Suprapubic skin (tissue), 4 donors: Measurements from ENCODE around the gene THSD7B. TPM values are rescaled to one million over a fixed set of nuclear protein-coding genes. Genes with fewer than 3 reads are reported as not detected.

Experiments
- DNase-seq, 2 donors: peaks; one replicate each; pipeline ENCODE4 v3.0.0-alpha.2; 2019; ENCODE audit warnings: low spot score in 2 of 2
- H3K27ac ChIP-seq: fragments of 200-600 bp; sonication (generic); one replicate; pipeline ENCODE4 v1.5.1; 2019
- H3K27me3 ChIP-seq: fragments of 200-600 bp; sonication (generic); one replicate; pipeline ENCODE4 v1.5.1; 2019
- H3K36me3 ChIP-seq: fragments of 200-600 bp; sonication (generic); one replicate; pipeline ENCODE4 v1.5.1; 2019
- H3K4me1 ChIP-seq: fragments of 200-600 bp; sonication (generic); one replicate; pipeline ENCODE4 v1.5.1; 2019
- H3K4me3 ChIP-seq: fragments of 200-600 bp; sonication (generic); one replicate; pipeline ENCODE4 v1.5.1; 2019; ENCODE audit warnings: mild to moderate bottlenecking
- H3K9me3 ChIP-seq: fragments of 200-600 bp; sonication (generic); one replicate; pipeline ENCODE4 v1.5.1; 2019
- EP300 ChIP-seq: sonication (generic); formaldehyde crosslinking; IDR thresholded peaks from one replicate; pipeline ENCODE4 v1.6.1; 2017; ENCODE audit warnings: antibody characterized with exemption
- POLR2A ChIP-seq, 2 donors: fragments of 450-650 bp; IDR thresholded peaks; one replicate each; pipeline ENCODE4 v1.6.1; 2017; ENCODE audit warnings: antibody characterized with exemption in 2 of 2, mild to moderate bottlenecking in 2 of 2, moderate library complexity in 2 of 2
- POLR2AphosphoS5 ChIP-seq, 3 donors: sonication (generic); formaldehyde crosslinking; IDR thresholded peaks; one replicate each; pipeline ENCODE4 v1.6.1; 2017; ENCODE audit warnings: antibody characterized with exemption in 3 of 3
- WGBS: methylation state at CpG from one replicate; pipeline ENCODE4 v1.1.5; 2018; 5-methylcytosine and 5-hydroxymethylcytosine counted together
- total RNA-seq, 4 donors: library from RNA; depleted of rRNA; stranded (reverse); fragments of >200 nt; gene quantifications; one replicate each; pipeline ENCODE4 v1.1.0, GENCODE V29; 2016
- TF ChIP-seq, protein P1 (sequence below), 2 donors: fragments of 200-600 bp in 1 of 2; fragments of 450-650 bp in 1 of 2; sonication (generic) in 1 of 2; IDR thresholded peaks; one replicate each; pipeline ENCODE4 v1.5.1; 2016 to 2019; ENCODE audit warnings: antibody characterized with exemption in 2 of 2, mild to moderate bottlenecking in 1 of 2, moderate library complexity in 1 of 2

THSD7B gene
- total RNA-seq, 4 donors from 2014 or later = 0.18 to 1.1 (median 0.34) TPM; not detected in 1

DNA sequence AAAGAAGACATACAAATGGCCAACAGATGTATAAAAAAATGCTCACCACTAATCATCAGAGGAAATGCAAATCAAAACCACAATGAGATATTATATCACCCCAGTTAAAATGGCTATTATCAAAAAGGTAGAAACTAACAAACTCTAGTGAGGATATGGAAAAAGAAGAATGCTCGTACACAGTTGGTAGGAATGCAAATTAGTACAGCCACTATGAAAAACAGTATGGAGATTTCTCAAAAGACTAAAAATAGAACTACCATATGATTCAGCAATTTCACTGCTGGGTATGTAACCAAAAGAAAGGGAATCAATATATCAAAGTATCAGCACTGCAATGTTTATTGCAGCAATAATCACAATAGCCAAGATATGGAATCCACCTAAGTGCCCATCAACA lies 679.6 kb downstream of the THSD7B start:
- H3K4me1 ChIP-seq = no peaks in the 10 kb centered on the region
- H3K4me3 ChIP-seq = no peak overlapping the region
- TF ChIP-seq EP300 = no peak
- TF ChIP-seq POLR2AphosphoS5 (IDR thresholded peaks at IDR 0.05) = no peak
- TF ChIP-seq POLR2A (IDR thresholded peaks at IDR 0.05) = no peak
- TF ChIP-seq, protein P1, sequence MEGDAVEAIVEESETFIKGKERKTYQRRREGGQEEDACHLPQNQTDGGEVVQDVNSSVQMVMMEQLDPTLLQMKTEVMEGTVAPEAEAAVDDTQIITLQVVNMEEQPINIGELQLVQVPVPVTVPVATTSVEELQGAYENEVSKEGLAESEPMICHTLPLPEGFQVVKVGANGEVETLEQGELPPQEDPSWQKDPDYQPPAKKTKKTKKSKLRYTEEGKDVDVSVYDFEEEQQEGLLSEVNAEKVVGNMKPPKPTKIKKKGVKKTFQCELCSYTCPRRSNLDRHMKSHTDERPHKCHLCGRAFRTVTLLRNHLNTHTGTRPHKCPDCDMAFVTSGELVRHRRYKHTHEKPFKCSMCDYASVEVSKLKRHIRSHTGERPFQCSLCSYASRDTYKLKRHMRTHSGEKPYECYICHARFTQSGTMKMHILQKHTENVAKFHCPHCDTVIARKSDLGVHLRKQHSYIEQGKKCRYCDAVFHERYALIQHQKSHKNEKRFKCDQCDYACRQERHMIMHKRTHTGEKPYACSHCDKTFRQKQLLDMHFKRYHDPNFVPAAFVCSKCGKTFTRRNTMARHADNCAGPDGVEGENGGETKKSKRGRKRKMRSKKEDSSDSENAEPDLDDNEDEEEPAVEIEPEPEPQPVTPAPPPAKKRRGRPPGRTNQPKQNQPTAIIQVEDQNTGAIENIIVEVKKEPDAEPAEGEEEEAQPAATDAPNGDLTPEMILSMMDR (IDR thresholded peaks at IDR 0.05) = no peak
- no peak overlapping the region for H3K27ac ChIP-seq
- no peaks in the 10 kb centered on the region for H3K36me3 ChIP-seq
- DNase-seq = no peak
- no peaks in the 10 kb centered on the region for H3K27me3 ChIP-seq
- H3K9me3 ChIP-seq = no peaks in the 10 kb centered on the region
- WGBS = 64% methylated on average over 1 of the region's 1 CpG

DNA sequence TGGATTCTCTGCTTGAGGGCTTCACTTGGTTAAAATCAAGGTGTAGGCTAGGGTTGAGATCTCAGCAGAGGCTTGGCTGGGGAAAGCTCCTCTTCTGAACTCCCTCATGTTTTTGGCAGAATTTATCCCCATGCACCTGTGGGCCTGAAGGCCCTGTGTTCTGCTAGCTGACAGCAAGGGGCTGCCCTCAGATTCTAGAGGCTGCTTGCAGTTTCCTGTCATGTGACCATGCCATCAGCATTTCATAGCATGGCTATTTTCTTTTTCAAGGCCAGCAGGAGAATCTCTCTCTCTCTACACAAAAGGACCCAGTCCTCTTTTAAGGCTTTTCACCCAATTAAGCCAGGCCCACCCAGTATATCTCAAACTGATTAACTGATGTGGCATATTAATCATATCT lies 684.1 kb downstream of the THSD7B start:
- H3K27ac ChIP-seq = no peak overlapping the region
- TF ChIP-seq, protein P1 (IDR thresholded peaks at IDR 0.05) = no peak
- TF ChIP-seq POLR2AphosphoS5 (IDR thresholded peaks at IDR 0.05) = no peak
- no peak for TF ChIP-seq EP300
- TF ChIP-seq POLR2A (IDR thresholded peaks at IDR 0.05) = no peak
- H3K9me3 ChIP-seq = no peaks in the 10 kb centered on the region
- no peaks in the 10 kb centered on the region for H3K4me1 ChIP-seq
- no peak overlapping the region for H3K4me3 ChIP-seq
- H3K27me3 ChIP-seq = no peaks in the 10 kb centered on the region
- no peaks in the 10 kb centered on the region for H3K36me3 ChIP-seq
- no peak for DNase-seq

- no peak for DNase-seq
- no peaks in the 10 kb centered on the region for H3K9me3 ChIP-seq
- WGBS = 69% methylated on average over 2 of the region's 2 CpGs
- no peaks in the 10 kb centered on the region for H3K4me1 ChIP-seq
- TF ChIP-seq POLR2AphosphoS5 (IDR thresholded peaks at IDR 0.05) = no peak
- no peak for TF ChIP-seq EP300
- TF ChIP-seq POLR2A (IDR thresholded peaks at IDR 0.05) = no peak
- TF ChIP-seq, protein P1 (IDR thresholded peaks at IDR 0.05) = no peak
- no peaks in the 10 kb centered on the region for H3K27me3 ChIP-seq
- H3K36me3 ChIP-seq = no peaks in the 10 kb centered on the region
- H3K27ac ChIP-seq = no peak overlapping the region
- H3K4me3 ChIP-seq = no peak overlapping the region
These were observed 689.5 kb downstream of the THSD7B start for GRCh38 chr2:137454886-137455285.

- no peaks in the 10 kb centered on the region for H3K27me3 ChIP-seq
- no peaks in the 10 kb centered on the region for H3K4me1 ChIP-seq
- TF ChIP-seq POLR2AphosphoS5 (IDR thresholded peaks at IDR 0.05) = no peak
- TF ChIP-seq, protein P1 (IDR thresholded peaks at IDR 0.05) = peak in 1 of 2 donors; percentile 62
- no peak for DNase-seq
- no peak overlapping the region for H3K4me3 ChIP-seq
- H3K27ac ChIP-seq = no peak overlapping the region
- H3K9me3 ChIP-seq = no peaks in the 10 kb centered on the region
- no peaks in the 10 kb centered on the region for H3K36me3 ChIP-seq
- WGBS = 33% methylated on average over 3 of the region's 3 CpGs
These were observed 702.0 kb downstream of the THSD7B start for GRCh38 chr2:137467246-137467862.

GRCh38 chr2:137493261-137493660 lies 727.9 kb downstream of the THSD7B start:
- no peak overlapping the region for H3K27ac ChIP-seq
- H3K36me3 ChIP-seq = no peaks in the 10 kb centered on the region
- no peak for DNase-seq
- no peak overlapping the region for H3K4me3 ChIP-seq
- H3K4me1 ChIP-seq = no peaks in the 10 kb centered on the region
- WGBS = 74% methylated on average over 5 of the region's 5 CpGs
- TF ChIP-seq POLR2AphosphoS5 (IDR thresholded peaks at IDR 0.05) = no peak
- TF ChIP-seq POLR2A (IDR thresholded peaks at IDR 0.05) = no peak
- TF ChIP-seq, protein P1 (IDR thresholded peaks at IDR 0.05) = no peak
- TF ChIP-seq EP300 = no peak
- H3K9me3 ChIP-seq = no peaks in the 10 kb centered on the region
- no peaks in the 10 kb centered on the region for H3K27me3 ChIP-seq
